Spleen (tissue), 7 donors: ENCODE data around the gene KCNE1.

Source experiments
- CTCF ChIP-seq, 11 experiments: fragments of 200-600 bp in 7 of 11; fragments of 450-650 bp in 4 of 11; sonication (generic) in 4 of 11; IDR thresholded peaks in 8 of 11; conservative IDR thresholded peaks in 3 of 11; 1 replicate in 7 of 11; 2 replicates in 4 of 11; pipeline versions ENCODE4 v1.4.0 to v1.8.0; 2016 to 2021; ENCODE audit warnings: antibody characterized with exemption in 11 of 11, inconsistent platforms in 4 of 11, mild to moderate bottlenecking in 1 of 11
- POLR2A ChIP-seq, 3 donors: fragments of 450-650 bp; IDR thresholded peaks; one replicate each; pipeline ENCODE4 v1.5.1; 2017; ENCODE audit warnings: antibody characterized with exemption in 3 of 3, mild to moderate bottlenecking in 1 of 3
- POLR2AphosphoS5 ChIP-seq, 3 donors: sonication (generic); formaldehyde crosslinking; IDR thresholded peaks; one replicate each; pipeline ENCODE4 v1.5.1; 2017; ENCODE audit warnings: antibody characterized with exemption in 3 of 3
- donor health status: DM: no; HTN: no; CAD: no; lungs with moderate emphysema.
- donor health status: DM: no; HTN: no; CAD: no.
- donor health status: DM: no; HTN: no; CAD: no.

DNA sequence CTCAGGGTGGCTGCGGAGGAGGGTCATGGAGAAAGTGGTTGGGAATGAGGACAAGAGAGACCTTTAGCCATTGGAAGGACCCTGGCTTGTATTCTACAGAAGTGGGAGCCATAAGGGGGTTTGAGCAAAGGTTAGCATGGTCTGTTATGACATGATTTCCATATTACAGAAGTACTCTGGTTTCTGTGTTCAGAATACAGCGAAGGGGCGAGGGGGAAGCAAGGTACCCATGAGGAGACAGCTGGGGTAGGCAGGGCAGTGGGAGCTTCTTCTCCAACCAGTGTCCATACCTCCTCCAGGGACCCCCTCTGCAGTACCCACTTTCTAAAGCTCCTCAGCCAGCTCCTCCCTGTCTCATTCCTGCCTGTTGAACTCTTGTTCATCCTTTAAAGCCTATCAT, 21.9 kb upstream of the KCNE1 start:
- TF ChIP-seq CTCF (IDR thresholded peaks at IDR 0.05 in 8 of 11, conservative IDR thresholded peaks at IDR 0.05 in 3 of 11) (no peak), POLR2AphosphoS5 (IDR thresholded peaks at IDR 0.05) (no peak), POLR2A (IDR thresholded peaks at IDR 0.05) (no peak)
